ENCODE results near the gene RPS27. TPM values are rescaled to one million over a fixed set of nuclear protein-coding genes. Genes with fewer than 3 reads are reported as not detected.

The RPS27 gene
- total RNA-seq, 2 experiments from 2014 or later: 2,833 to 5,738 TPM

GRCh38 chr1:153963850-153964331 is 26.7 kb upstream of the RPS27 start:
- peak overlapping the region; percentile 63 for H3K27ac ChIP-seq (ENCODE audit: low read depth, low read length, poor library complexity, severe bottlenecking)
- peak overlapping the region; percentile 99 for H3K4me2 ChIP-seq (ENCODE audit: low read length)
- TSS peak; percentile 77 for BruUV-seq (replicated peaks)
- intact Hi-C loops (cut with micrococcal nuclease; ENCODE audit: unreplicated experiment): loop anchor here (1.0 kb wide), 1 partner anchor 41 kb away; no protein-coding TSS in a partner anchor
- H2AFZ ChIP-seq (ENCODE audit: low read length): peak overlapping the region; percentile 34; the same call in 1 of the 2 replicates
- H3K79me2 ChIP-seq (ENCODE audit: insufficient read depth, low read depth, low read length): peaks cover 44% of the 10 kb centered on the region
- peak overlapping the region; percentile 85 for H3K4me3 ChIP-seq (ENCODE audit: low read depth, low read length, poor library complexity, severe bottlenecking)
- H3K4me1 ChIP-seq (ENCODE audit: insufficient read depth, low read length, poor library complexity, severe bottlenecking): peaks cover 50% of the 10 kb centered on the region
- no peaks in the 10 kb centered on the region for H4K20me1 ChIP-seq (ENCODE audit: insufficient read depth, low read length)
- no peak for TF ChIP-seq EZH2phosphoT487 (IDR thresholded peaks at IDR 0.05; ENCODE audit: borderline replicate concordance, low read depth, low read length)
- TF ChIP-seq CTCF (conservative IDR thresholded peaks at IDR 0.05; ENCODE audit: low read length): no peak
- no peak for DNase-seq (ENCODE audit: low spot score)
- H3K9me2 ChIP-seq (ENCODE audit: insufficient read depth, low read length): no peaks in the 10 kb centered on the region
- POLR2A ChIA-PET: interaction anchor here (1.1 to 2.6 kb wide), 6 partner anchors 14 to 42 kb away, joined by 3 to 24 read pairs (median 6); partner anchors contain the start of genes GATAD2B, JTB, RAB13 and RPS27
- peaks cover 20% of the 10 kb centered on the region for H3K36me3 ChIP-seq (ENCODE audit: insufficient read depth, low read length)
- CTCF ChIA-PET (ENCODE audit: unreplicated experiment): interaction anchor here (0.6 to 0.9 kb wide), 3 partner anchors 12 to 19 kb away, joined by 3 to 4 read pairs (median 4); partner anchors contain the start of gene JTB
- no peaks in the 10 kb centered on the region for H3K9me3 ChIP-seq (ENCODE audit: low read length)

GRCh38 chr1:153967107-153967999 is 23.2 kb upstream of the RPS27 start, which contains the start of gene CREB3L4:
TSS of gene CREB3L4 (plus strand) at chr1:153967902. CDS start at chr1:153968526, 624 bp downstream.
- intact Hi-C loops (cut with micrococcal nuclease; ENCODE audit: unreplicated experiment): loop anchor here (1.0 kb wide), 2 partner anchors 10 to 44 kb away; partner anchors contain the start of gene JTB
- H3K36me3 ChIP-seq (ENCODE audit: insufficient read depth, low read length): peaks cover 11% of the 10 kb centered on the region; the same call in 1 of the 2 replicates
- peaks cover 43% of the 10 kb centered on the region for H3K79me2 ChIP-seq (ENCODE audit: insufficient read depth, low read depth, low read length)
- ChIA-PET POLR2A (interaction anchor here (0.6 to 4.7 kb wide), 10 partner anchors 9 to 972 kb away, joined by 3 to 54 read pairs (median 8); partner anchors contain the start of genes DENND4B, GATAD2B, JTB and RPS27), CTCF (ENCODE audit: unreplicated experiment) (interaction anchor here (2.0 kb wide), 1 partner anchor 21 kb away, joined by 6 read pairs; the partner anchor contains the start of gene DENND4B)
- no peaks in the 10 kb centered on the region for H3K9me3 ChIP-seq (ENCODE audit: low read length)
- H3K4me2 ChIP-seq (ENCODE audit: low read length): peak within 1 kb of the TSS; percentile 100
- DNase-seq (ENCODE audit: low spot score): peak; percentile 98
- H3K27ac ChIP-seq (ENCODE audit: low read depth, low read length, poor library complexity, severe bottlenecking): peak within 1 kb of the TSS; percentile 89
- H3K9me2 ChIP-seq (ENCODE audit: insufficient read depth, low read length): no peaks in the 10 kb centered on the region
- peak within 1 kb of the TSS; percentile 77; the same call in 1 of the 2 replicates for H2AFZ ChIP-seq (ENCODE audit: low read length)
- no peaks in the 10 kb centered on the region for H4K20me1 ChIP-seq (ENCODE audit: insufficient read depth, low read length)
- TF ChIP-seq CTCF (conservative IDR thresholded peaks at IDR 0.05; ENCODE audit: low read length) (peak; percentile 67), EZH2phosphoT487 (IDR thresholded peaks at IDR 0.05; ENCODE audit: borderline replicate concordance, low read depth, low read length) (no peak)
- TSS peak; percentile 87 for BruUV-seq (replicated peaks)
- H3K4me3 ChIP-seq (ENCODE audit: low read depth, low read length, poor library complexity, severe bottlenecking): peak within 1 kb of the TSS; percentile 78
- peaks cover 40% of the 10 kb centered on the region for H3K4me1 ChIP-seq (ENCODE audit: insufficient read depth, low read length, poor library complexity, severe bottlenecking)

Measured in OCI-LY7 (cell line).